ENCODE results near the gene MID2. TPM values are rescaled to one million over a fixed set of nuclear protein-coding genes. Genes with fewer than 3 reads are reported as not detected.
"Not testable (repeated sequence)": the region's sequence is repeated elsewhere in the genome, so short reads cannot be mapped to it uniquely, and the experiment has no call there.

Gene MID2, protein sequence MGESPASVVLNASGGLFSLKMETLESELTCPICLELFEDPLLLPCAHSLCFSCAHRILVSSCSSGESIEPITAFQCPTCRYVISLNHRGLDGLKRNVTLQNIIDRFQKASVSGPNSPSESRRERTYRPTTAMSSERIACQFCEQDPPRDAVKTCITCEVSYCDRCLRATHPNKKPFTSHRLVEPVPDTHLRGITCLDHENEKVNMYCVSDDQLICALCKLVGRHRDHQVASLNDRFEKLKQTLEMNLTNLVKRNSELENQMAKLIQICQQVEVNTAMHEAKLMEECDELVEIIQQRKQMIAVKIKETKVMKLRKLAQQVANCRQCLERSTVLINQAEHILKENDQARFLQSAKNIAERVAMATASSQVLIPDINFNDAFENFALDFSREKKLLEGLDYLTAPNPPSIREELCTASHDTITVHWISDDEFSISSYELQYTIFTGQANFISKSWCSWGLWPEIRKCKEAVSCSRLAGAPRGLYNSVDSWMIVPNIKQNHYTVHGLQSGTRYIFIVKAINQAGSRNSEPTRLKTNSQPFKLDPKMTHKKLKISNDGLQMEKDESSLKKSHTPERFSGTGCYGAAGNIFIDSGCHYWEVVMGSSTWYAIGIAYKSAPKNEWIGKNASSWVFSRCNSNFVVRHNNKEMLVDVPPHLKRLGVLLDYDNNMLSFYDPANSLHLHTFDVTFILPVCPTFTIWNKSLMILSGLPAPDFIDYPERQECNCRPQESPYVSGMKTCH
- total RNA-seq (2014; rRNA removed; shearing (Covaris generic)), result 8.4 and 9.4 TPM in 2 replicates

DNA sequence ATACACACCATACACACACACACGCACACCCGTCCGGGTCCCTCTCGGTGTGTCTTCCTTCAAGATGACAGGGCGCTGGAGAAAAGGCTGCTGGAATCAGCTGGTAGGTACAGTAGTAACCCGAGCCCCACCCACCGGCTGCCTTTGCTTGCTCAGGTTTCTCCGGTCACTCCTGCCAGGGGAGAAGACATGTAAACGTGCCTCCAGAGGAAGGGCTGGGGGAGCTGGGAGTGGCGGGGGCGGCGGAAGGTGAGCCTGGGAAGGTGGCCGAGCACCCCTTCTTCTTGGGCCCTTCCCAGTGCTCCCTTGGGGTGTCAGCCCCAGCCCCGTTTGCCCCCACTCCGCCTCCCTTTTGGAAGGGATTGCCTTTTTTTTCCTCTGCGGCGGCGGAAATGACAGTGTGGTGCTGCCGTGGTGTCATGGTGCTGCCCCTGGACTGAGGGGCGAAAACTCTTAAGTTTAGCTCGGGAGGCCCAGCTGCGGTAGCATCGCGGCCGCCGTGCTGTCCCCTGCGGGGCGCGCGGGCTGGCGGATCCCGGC is at the start of gene MID2:
Gene MID2, plus strand, starts transcription at position 169 of the 540 bp plus-strand sequence. CDS start 561 bp downstream, outside the sequence.
- Histone ChIP-seq H3K27me3 (ENCODE audit: control insufficient read depth, insufficient read depth, low read length) (peaks cover 36% of the 10 kb centered on the region), H3K36me3 (replicated peaks; ENCODE audit: control insufficient read depth, insufficient read depth, low read length) (no peaks in the 10 kb centered on the region), H3K4me3 (ENCODE audit: insufficient read depth, low read depth, low read length) (peak within 1 kb of the TSS; percentile 54)
- DNase-seq, result peak; percentile 80

DNA sequence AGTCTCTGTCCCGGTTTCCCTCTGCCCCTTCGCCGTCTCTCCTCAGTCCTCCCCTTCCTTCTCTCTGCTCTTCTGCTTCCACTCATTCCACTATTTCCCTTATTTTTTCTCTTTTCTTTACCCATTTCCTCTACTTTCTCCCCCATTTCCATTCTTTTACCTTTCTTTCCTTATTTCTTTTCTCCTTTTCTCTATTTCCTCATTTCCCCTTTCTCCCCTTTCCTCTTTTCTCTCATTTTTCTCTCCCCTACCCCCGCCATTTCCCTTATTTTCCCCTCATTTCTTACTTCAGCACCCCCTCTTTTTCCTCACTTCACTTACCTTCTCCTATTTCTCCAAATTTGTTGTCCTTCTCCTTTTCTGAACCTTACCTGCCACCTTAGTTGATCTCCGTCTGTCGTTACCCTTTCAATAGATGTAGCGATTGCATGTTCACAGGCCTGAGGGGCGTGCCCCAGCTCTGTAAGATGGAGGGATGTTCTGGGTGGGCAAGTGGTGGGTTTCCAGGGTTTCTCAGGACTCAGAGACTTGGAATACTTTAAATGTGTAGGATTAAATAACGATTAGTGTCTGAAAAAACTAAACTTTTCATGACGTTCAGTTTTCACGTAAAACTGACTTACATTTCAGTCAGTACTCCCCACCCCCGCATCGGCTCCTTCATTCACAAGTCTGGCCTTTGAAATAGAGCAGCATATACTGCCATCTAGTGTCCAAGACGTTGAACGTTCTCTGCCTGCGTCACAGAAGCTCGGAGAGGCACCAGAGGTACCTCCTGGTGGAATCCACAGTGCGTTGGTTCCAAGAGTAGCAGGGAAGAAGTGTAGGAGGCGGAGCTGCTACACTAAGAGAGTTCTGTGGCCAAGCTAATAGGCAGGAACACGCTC is 48.8 kb upstream of the MID2 start:
- Histone ChIP-seq H3K36me3 (replicated peaks; ENCODE audit: control insufficient read depth, insufficient read depth, low read length) (no peaks in the 10 kb centered on the region), H3K4me3 (ENCODE audit: insufficient read depth, low read depth, low read length) (peak overlapping the region; percentile 54), H3K27me3 (ENCODE audit: control insufficient read depth, insufficient read depth, low read length) (peaks cover 36% of the 10 kb centered on the region)
- DNase-seq, result peak; percentile 79

DNA sequence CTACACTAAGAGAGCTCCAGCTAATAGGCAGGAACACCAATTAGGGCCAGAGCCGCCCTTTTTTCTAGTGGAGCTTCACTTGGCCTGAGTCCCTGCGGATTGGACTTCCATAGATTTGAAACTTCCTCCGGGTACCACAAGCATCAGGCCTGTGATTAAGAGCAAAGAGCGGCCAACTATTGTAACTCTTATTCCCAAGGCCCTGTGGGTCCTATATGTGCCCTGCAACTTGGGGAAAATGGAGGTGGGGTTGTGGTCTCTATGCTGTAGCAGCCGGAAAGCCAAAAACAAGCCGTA is 48.2 kb upstream of the MID2 start, which contains the start of gene NCBP2L:
Gene NCBP2L, plus strand, starts transcription at position 198 of the 297 bp plus-strand sequence. CDS start 16,488 bp downstream, outside the sequence.
- Histone ChIP-seq H3K36me3 (replicated peaks; ENCODE audit: control insufficient read depth, insufficient read depth, low read length) (no peaks in the 10 kb centered on the region), H3K4me3 (ENCODE audit: insufficient read depth, low read depth, low read length) (peak within 1 kb of the TSS; percentile 54; the same call in 1 of the 2 replicates), H3K27me3 (ENCODE audit: control insufficient read depth, insufficient read depth, low read length) (peaks cover 36% of the 10 kb centered on the region)
- no peak for DNase-seq

DNA sequence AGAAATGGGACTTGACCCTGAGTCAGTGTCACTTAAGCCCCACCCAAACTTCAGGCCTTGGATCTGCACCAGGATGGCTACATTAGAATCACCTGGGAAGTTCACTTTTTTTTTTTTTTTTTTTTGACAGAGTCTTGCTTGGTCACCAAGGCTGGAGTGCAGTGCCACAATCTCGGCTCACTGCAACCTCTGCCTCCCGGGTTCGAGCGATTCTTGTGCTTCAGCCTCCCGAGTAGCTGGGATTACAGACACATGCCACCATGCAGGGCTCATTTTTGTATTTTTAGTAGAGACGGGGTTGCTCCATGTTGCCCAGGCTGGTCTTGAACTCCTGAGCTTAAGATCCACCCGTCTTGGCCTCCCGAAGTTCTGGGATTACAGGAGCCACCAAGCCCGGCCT is 45.1 kb upstream of the MID2 start:
- Histone ChIP-seq H3K27me3 (ENCODE audit: control insufficient read depth, insufficient read depth, low read length) (peaks cover 15% of the 10 kb centered on the region), H3K36me3 (replicated peaks; ENCODE audit: control insufficient read depth, insufficient read depth, low read length) (no peaks in the 10 kb centered on the region), H3K4me3 (ENCODE audit: insufficient read depth, low read depth, low read length) (no peak overlapping the region)
- DNase-seq, result no peak

DNA sequence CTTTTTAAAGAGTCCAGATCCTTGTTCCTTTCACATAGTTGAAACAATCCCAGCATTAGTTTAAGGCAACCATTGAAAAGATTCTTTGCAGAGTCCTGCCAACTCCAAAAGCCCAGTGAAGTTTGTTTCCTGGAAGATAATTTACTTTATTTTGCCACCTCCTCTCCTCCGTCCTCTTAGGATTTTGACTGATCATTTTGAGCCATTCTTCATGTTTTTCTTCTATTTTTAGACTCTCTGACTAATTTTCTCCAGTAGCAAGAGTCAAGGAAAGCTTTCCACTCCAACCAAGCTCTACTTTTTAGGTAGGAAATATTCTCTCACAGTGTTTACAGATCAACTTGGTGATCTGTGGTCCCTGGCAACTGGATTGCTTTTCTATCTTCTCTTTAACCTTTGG is 37.8 kb upstream of the MID2 start:
- H3K27me3 ChIP-seq (ENCODE audit: control insufficient read depth, insufficient read depth, low read length), result no peaks in the 10 kb centered on the region
- no peak overlapping the region for H3K4me3 ChIP-seq (ENCODE audit: insufficient read depth, low read depth, low read length)
- no peak for DNase-seq
- H3K36me3 ChIP-seq (replicated peaks; ENCODE audit: control insufficient read depth, insufficient read depth, low read length), result no peaks in the 10 kb centered on the region

DNA sequence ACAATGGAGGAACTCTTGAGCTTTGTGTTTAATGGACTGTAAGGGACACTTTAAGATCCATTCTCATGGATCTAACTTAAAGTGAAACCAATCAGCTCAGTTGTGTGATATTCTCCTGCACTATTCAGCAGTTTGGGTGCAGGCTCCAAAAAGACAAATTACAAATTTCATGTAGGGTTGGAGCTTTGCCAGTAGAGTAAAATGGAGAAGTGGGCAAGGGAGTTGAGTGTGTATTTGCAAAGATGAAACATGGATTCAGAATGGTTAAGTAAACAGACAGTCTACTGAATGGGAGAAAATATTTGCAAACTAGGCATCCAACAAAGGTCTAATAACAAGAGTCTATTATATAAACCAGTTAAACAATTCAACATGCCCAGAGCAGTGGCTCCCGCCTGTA is 21.2 kb upstream of the MID2 start:
- Histone ChIP-seq H3K36me3 (replicated peaks; ENCODE audit: control insufficient read depth, insufficient read depth, low read length) (no peaks in the 10 kb centered on the region), H3K27me3 (ENCODE audit: control insufficient read depth, insufficient read depth, low read length) (no peaks in the 10 kb centered on the region), H3K4me3 (ENCODE audit: insufficient read depth, low read depth, low read length) (no peak overlapping the region)
- DNase-seq, result no peak

DNA sequence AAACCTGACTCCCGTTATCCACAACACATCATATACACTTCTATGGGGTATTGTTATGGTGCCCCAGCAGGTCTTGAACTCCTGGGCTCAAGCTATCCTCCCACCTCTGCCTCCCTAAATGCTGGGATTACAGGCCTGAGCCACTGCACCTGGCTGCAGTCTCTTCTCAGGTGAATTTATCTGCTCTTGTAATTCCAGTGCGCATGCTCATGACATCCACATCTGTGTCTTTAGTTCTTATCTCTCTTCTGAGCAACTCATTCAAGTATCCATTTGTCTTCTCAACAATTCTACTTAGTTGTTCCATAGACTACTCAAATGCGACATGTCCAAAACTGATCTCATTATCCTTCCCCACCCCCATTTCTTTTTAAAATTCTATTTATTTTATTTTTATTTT is 20.5 kb upstream of the MID2 start:
- Histone ChIP-seq H3K27me3 (ENCODE audit: control insufficient read depth, insufficient read depth, low read length) (no peaks in the 10 kb centered on the region), H3K36me3 (replicated peaks; ENCODE audit: control insufficient read depth, insufficient read depth, low read length) (no peaks in the 10 kb centered on the region), H3K4me3 (ENCODE audit: insufficient read depth, low read depth, low read length) (no peak overlapping the region)
- no peak for DNase-seq

DNA sequence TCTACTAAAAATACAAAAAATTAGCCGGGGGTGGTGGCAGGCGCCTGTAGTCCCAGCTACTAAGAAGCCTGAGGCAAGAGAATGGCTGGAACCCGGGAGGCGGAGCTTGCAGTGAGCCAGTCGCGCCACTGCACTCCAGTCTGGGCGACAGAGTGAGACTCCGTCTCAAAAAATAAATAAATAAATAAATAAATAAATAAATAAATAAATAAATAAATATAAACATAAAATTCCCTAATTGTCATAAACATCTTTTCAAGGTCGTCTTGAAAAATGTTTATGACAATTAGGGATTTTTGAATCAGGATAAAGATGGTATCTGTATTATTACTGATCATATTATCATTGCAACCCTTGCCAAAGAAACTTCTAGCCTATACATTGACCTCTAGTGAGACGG is 15.6 kb upstream of the MID2 start:
- H3K27me3 ChIP-seq (ENCODE audit: control insufficient read depth, insufficient read depth, low read length); DNase-seq; H3K4me3 ChIP-seq (ENCODE audit: insufficient read depth, low read depth, low read length); H3K36me3 ChIP-seq (replicated peaks; ENCODE audit: control insufficient read depth, insufficient read depth, low read length): not testable (repeated sequence)

DNA sequence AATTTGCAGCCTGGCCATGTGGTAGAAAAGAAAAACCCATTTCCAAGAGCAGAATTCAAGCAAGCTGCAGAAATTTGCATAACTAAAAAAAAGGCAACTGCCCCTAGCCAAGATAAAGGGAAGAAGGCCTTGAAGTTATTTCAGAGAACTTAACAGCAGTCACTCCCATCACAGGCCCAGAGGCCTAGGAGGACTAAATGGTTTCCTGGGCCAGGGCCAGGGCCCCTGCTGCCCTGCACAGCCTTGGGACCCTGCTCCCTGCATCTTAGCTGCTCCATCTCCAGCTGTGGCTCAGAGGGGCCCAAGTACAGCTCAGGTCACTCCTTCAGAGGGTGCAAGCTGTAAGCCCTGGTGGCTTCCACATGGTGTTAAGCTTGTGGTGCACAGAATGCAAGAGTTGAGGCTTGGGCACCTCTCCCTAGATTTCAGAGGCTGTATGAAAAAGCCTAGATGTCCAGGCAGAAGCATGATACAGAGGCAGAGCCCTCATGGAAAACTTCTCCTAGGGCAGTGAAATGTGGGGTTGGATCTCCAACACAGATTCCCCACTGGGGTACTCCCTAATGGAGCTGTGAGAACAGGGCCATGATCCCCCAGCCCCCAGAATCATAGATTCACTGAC is 6.7 kb upstream of the MID2 start:
- no peak overlapping the region for H3K4me3 ChIP-seq (ENCODE audit: insufficient read depth, low read depth, low read length)
- DNase-seq, result no peak
- H3K36me3 ChIP-seq (replicated peaks; ENCODE audit: control insufficient read depth, insufficient read depth, low read length), result no peaks in the 10 kb centered on the region
- H3K27me3 ChIP-seq (ENCODE audit: control insufficient read depth, insufficient read depth, low read length), result no peaks in the 10 kb centered on the region

DNA sequence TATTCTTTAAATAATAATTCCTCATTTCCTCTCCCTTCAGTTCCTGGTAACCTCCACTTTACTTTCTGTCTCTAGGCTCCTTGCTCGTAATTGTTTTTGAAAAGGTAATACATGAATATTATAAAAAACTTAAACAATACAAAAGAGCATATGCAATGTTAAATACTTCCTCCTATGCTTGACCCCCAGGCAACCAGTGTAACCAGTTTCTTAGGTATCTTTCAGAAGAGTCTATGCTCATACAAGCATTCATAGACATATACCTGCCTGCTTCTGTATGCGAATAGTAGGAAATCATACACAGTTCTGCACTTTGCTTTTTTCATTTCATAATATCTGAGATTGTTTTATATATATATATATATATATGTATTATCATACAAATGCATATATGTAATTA is 2.6 kb upstream of the MID2 start:
- DNase-seq, result no peak
- H3K27me3 ChIP-seq (ENCODE audit: control insufficient read depth, insufficient read depth, low read length), result peaks cover 32% of the 10 kb centered on the region
- no peak overlapping the region for H3K4me3 ChIP-seq (ENCODE audit: insufficient read depth, low read depth, low read length)
- no peaks in the 10 kb centered on the region for H3K36me3 ChIP-seq (replicated peaks; ENCODE audit: control insufficient read depth, insufficient read depth, low read length)

DNA sequence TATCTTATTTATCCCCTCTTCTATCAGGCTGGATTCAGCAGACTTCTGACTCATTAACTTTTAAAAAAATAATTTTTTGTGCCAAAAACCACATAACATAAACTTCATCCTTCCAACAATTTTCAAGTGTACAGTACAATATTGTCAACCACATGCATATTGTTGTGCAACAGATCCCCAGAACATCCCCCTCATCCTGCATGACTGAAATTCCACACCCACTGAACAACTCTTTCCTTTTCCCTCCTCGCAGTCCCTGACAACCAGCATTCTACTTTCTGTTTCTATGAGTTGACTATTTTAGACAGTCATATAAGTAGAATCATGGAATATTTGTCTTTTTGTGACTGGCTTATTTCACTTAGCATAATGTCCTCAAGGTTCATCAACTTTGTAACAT is 2.2 kb upstream of the MID2 start:
- DNase-seq, result no peak
- Histone ChIP-seq H3K36me3 (replicated peaks; ENCODE audit: control insufficient read depth, insufficient read depth, low read length) (no peaks in the 10 kb centered on the region), H3K27me3 (ENCODE audit: control insufficient read depth, insufficient read depth, low read length) (peaks cover 34% of the 10 kb centered on the region), H3K4me3 (ENCODE audit: insufficient read depth, low read depth, low read length) (no peak overlapping the region)

DNA sequence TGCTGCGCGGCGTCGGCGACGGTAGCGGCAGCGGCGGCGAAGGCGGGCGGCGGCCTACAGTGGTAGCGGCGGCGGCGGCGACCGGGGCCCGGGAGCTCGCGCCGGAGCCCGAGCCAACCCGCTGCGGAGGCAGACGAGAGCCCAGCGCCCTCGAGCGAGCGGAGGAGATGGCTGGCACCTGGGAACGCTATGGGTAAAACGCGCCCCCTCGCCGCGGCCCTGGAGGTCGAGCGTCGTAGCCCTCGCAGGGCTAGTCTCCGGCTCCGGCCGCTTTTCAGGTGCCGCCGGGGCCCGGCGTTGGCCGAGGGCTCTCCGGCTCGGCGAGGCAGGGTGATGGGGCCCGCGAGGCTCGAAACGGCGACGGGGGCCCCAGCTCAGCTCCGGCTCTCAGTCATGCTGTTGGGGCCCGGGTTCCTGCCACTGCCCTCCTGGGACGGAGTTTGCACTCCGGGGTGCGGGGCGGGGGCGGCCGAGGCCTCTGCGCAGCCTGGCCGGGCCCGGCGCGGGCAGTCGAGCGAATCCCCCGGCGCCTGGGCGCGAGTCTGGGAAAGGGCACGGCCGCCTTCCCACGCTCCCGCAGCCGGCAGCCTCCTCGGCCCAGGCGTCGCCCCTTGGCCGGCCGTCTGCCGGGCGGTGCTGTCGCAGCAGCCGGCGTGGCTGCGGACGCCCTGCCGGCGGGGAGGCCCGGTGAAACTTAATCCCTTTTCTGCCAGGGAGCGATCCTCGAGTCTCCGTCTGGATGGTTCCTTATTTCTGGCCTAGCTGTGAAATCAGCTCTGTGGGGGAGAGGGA is 768 bp downstream of the MID2 start:
- Histone ChIP-seq H3K36me3 (replicated peaks; ENCODE audit: control insufficient read depth, insufficient read depth, low read length) (no peaks in the 10 kb centered on the region), H3K4me3 (ENCODE audit: insufficient read depth, low read depth, low read length) (peak overlapping the region; percentile 54), H3K27me3 (ENCODE audit: control insufficient read depth, insufficient read depth, low read length) (peaks cover 36% of the 10 kb centered on the region)
- DNase-seq, result peak; percentile 82

DNA sequence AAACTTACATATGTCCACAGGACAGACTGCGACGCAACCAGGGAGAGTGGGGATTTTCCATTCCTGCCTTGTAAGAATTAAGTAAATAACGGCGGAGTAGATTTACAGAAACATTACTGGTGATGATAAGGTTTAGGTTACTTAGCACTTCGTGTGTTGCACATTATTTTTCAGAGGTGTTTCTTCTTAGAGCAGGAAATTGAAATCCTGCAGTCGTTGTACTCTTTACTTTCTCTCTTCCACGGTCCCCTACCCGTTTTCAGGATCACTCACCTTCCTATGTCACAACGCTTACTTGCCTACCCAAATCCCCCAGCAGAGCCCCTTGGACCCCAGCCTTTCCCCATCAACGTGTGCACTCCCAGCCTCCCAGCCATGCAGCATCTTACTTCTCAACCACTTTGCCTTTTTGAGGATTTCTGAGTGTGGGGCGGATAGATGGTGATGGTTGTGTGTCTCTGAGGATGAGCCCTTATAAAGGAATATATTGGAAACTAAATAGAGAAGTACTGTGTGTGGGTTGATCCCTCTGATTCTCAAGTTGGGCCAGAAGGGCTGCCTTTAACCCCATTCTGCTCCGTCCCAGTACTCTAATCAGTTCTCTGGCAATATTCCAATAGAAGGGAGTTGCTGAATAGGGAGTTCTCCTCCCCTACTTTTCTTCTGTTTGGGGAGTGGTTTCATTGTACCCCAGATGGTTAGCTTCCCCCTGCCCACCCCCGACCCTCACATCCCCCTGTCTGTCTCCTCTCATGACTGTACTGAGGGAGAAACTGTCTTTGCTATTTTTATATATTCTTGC is 1.6 kb downstream of the MID2 start:
- peak overlapping the region; percentile 54 for H3K4me3 ChIP-seq (ENCODE audit: insufficient read depth, low read depth, low read length)
- no peak for DNase-seq
- H3K27me3 ChIP-seq (ENCODE audit: control insufficient read depth, insufficient read depth, low read length), result peaks cover 36% of the 10 kb centered on the region
- no peaks in the 10 kb centered on the region for H3K36me3 ChIP-seq (replicated peaks; ENCODE audit: control insufficient read depth, insufficient read depth, low read length)

Data from H7 (cell line).